HAP-1 (cell line): ENCODE data around the gene GTF3C1.
"Not testable (repeated sequence)": the region's sequence is repeated elsewhere in the genome, so short reads cannot be mapped to it uniquely, and the experiment has no call there.

Experiments
- DNase-seq, 2 experiments: peaks; one replicate each; pipeline ENCODE4 v3.0.0-alpha.2; 2016 to 2020; ENCODE audit warnings: low spot score in 2 of 2
- H3K27me3 ChIP-seq: fragments of 250-450 bp; sonication (Bioruptor Pico); 2 replicates; pipeline ENCODE4 v1.5.1; 2020; ENCODE audit warnings: low read depth, mild to moderate bottlenecking, moderate library complexity
- H3K36me3 ChIP-seq: fragments of 250-450 bp; sonication (Bioruptor Pico); replicated peaks from 2 replicates; pipeline ENCODE4 v1.5.1; 2020; ENCODE audit warnings: mild to moderate bottlenecking
- H3K4me1 ChIP-seq: fragments of 250-450 bp; sonication (Bioruptor Pico); 2 replicates; pipeline ENCODE4 v1.5.1; 2020; ENCODE audit warnings: mild to moderate bottlenecking
- H3K4me3 ChIP-seq: fragments of 250-450 bp; sonication (Bioruptor Pico); 2 replicates; pipeline ENCODE4 v1.5.1; 2020; ENCODE audit warnings: mild to moderate bottlenecking, moderate library complexity
- H3K9me3 ChIP-seq: fragments of 250-450 bp; sonication (Bioruptor Pico); 2 replicates; pipeline ENCODE4 v1.5.1; 2020; ENCODE audit warnings: mild to moderate bottlenecking, moderate library complexity
- in situ Hi-C: fragments of 300-500 bp; cut with MboI; formaldehyde crosslinking; loops from 3 replicates; pipeline ENCODE4 v1.14.3; 2020; ENCODE audit warnings: low sequenced_read_pairs, inconsistent platforms, mixed read lengths

Gene GTF3C1

DNA sequence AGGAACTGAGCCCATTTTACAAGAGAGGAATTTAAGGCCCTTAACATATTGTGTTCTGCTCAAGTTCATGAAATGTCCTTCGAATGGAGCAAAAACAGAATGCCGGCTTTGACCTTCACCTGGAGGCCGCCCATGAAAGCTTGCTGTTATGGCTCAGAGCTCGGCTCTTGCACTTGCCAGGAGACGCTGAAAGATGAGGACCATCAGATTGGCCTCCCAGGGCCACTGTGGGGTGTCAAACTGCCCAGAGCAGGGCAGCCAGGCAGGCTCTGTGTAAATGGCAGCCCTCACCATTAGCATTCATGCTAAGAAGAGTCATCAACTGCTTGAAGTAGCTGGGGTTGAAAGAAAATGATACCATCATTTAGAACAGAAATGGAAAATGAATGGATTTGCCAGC is 108.4 kb downstream of the GTF3C1 start:
- in situ Hi-C loops, result no loop called here
- DNase-seq, result no peak

DNA sequence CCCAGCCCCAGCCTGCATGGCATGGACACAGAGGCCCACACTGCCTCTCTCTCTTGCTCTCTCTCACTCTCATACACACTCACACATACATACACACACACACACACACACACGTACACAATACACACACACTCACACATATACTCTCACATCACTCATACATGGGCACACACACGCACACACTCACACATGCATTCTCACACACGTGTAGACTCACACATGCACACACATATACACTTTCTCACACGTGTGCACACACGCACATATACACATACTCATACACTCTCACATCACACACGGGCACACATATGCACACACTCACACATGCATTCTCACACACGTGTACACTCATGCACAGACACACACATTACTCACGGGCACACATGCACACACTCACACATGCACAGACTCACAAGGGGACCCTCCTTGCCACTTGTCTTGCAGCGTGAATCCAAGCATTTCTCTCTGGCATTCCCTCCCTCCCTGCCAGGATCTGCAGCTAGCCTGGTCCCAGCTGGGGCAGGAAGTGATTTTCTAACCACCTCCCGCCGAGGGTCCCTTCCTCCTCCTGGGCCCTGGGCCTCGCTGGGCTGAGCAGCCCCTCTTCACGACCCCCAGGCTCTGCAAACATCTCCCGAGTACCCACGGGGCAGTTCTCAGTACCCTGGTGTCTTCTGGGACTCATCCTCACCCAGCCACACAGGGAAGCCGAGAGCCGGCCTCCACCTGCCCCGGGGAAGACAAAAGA is 110.3 kb downstream of the GTF3C1 start:
- peaks cover 6% of the 10 kb centered on the region; the same call in 1 of the 2 replicates for H3K9me3 ChIP-seq
- in situ Hi-C loops, result no loop called here
- no peaks in the 10 kb centered on the region for H3K4me1 ChIP-seq
- H3K36me3 ChIP-seq, result no peaks in the 10 kb centered on the region
- H3K27me3 ChIP-seq, result no peaks in the 10 kb centered on the region
- DNase-seq, result no peak
- H3K4me3 ChIP-seq, result no peak overlapping the region

More for the DNA sequence above, 108.4 kb downstream of the GTF3C1 start:
- H3K9me3 ChIP-seq, result peaks cover 9% of the 10 kb centered on the region
- H3K4me1 ChIP-seq, result no peaks in the 10 kb centered on the region
- H3K4me3 ChIP-seq, result no peak overlapping the region
- H3K36me3 ChIP-seq, result no peaks in the 10 kb centered on the region
- no peaks in the 10 kb centered on the region for H3K27me3 ChIP-seq

DNA sequence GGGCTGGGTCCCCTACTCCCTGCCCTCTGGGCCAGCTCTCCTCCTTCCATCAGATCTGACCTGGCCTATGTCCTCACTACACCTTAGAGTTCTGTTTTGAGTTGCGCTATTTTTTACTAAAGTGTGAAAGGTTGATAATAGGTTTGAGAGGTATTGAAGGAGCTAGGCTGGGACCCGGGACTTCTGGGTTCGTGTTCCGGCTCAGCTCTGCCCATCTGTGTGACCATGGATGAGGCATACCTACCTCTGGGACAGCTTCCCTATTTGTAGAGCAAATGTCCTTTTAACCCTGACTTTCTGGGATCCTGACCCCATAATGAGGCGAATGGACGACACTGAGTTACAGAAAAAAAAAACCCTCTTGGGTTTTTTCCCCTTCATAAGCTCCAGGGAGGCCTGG is 111.8 kb downstream of the GTF3C1 start:
- H3K27me3 ChIP-seq, result no peaks in the 10 kb centered on the region
- H3K4me1 ChIP-seq, result no peaks in the 10 kb centered on the region
- H3K4me3 ChIP-seq, result no peak overlapping the region
- no peaks in the 10 kb centered on the region for H3K9me3 ChIP-seq
- in situ Hi-C loops, result no loop called here
- no peak for DNase-seq
- H3K36me3 ChIP-seq, result no peaks in the 10 kb centered on the region

DNA sequence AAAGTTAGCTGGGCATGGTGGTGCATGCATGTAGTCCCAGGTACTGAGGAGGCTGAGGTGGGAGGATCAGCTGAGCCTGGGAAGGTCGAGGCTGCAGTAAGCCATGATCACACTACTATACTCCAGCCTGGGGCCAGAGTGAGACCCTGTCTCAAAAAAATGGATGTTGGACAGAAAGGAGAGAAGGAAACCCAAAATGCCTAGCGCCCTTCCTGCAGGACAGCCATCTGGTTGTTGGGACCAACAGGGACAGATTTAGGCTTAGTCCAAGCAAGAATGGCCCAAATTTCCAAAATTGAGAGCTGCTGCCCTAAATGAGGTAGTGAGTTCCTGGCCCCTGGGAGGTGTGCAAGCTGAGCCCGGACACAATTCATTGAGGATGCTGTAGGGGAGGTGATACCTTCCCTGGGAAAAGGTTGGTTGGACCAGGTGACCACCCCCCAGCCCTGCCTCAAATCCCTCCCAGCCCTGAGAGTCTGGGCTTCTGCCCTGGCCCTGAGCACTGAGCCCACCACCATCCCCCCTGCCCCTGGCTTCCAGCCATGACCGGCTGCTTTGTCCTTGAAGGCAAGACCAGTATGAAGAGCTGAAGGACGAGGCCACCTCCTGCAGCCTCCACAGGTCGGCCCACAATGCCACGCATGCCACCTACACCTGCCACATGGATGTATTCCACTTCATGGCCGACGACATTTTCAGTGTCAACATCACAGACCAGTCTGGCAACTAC is 112.6 kb downstream of the GTF3C1 start:
- in situ Hi-C loops, result no loop called here
- H3K4me3 ChIP-seq, result no peak overlapping the region
- H3K36me3 ChIP-seq, result no peaks in the 10 kb centered on the region
- no peak for DNase-seq
- no peaks in the 10 kb centered on the region for H3K27me3 ChIP-seq
- no peaks in the 10 kb centered on the region for H3K9me3 ChIP-seq
- H3K4me1 ChIP-seq, result no peaks in the 10 kb centered on the region

DNA sequence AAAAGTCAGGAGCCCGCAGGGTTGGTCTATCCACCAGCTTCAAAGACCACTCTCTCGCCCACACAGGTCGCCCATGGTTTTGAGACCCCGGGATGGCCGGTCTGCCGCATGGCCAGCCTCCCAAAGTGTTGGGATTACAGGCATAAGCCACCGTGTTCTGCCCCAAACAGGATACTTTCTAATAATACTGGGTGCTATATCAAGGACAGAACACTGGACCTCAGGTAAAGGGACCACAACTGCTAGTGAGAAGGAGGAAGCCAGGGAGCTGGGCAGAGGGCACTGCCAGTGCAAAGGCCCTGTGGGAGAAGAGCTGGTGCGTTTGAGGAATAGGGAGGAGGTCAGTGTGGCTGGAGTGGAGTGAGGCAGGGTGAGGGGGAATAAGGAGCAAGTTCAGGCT is 113.6 kb downstream of the GTF3C1 start:
- H3K4me3 ChIP-seq, result no peak overlapping the region
- H3K9me3 ChIP-seq, result no peaks in the 10 kb centered on the region
- DNase-seq, result no peak
- no peaks in the 10 kb centered on the region for H3K36me3 ChIP-seq
- H3K27me3 ChIP-seq, result no peaks in the 10 kb centered on the region
- in situ Hi-C loops, result no loop called here
- no peaks in the 10 kb centered on the region for H3K4me1 ChIP-seq

DNA sequence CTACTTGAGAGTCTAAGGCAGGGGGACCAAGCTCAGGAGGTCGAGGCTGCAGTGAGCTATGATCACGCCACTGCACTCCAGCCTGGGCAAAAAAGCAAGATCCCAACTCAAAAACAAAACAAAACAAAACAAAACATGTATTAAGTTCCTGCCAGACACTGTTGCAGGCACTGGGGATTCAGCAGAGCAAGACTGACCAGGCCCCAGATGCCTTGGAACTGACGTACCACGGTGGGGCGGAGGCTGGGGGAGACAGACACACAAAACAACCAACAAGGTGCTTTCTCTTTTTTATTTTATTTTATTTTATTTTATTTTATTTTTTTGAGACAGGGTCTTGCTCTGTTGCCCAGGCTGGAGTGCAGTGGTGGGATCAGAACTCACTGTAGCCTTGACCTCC is 114.6 kb downstream of the GTF3C1 start:
- H3K9me3 ChIP-seq, H3K4me1 ChIP-seq, H3K27me3 ChIP-seq, H3K36me3 ChIP-seq, DNase-seq, in situ Hi-C loops, H3K4me3 ChIP-seq: not testable (repeated sequence)

DNA sequence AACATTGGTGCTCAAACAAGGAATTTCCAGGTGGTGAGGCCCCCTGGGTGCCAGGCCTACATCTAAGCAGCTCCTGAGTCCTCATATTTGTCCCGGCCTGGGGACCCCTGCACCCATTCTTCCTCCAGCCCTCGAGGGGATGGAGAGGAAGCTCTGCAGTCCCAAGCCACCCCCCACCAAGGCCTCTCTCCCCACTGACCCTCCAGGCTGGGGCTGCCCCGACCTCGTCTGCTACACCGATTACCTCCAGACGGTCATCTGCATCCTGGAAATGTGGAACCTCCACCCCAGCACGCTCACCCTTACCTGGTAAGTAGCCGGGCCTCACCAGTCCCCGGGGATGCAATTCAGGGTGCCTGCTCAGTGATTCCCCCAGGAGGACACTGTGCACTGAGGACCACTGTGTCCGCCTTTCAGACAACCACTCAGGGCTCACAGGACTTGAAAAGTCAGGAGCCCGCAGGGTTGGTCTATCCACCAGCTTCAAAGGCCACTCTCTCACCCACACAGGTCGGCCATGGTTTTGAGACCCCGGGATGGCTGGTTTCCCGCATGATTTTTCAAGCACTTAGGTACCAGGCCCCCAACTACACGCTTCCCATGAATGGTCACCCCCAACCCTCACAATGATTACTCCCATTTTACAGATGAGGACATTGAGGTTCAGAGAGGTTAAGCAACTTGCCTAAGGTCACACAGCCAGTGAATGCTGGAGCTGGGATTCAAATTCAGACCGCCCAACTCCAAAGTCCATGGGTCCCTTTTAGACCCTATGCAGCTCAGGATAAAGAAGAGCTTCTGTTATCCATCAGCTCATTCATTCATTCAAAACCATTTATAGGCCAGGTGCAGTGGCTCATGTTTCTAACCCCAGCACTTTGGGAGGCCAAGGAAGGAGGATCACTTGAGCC is 115.3 kb downstream of the GTF3C1 start:
- H3K9me3 ChIP-seq, result no peaks in the 10 kb centered on the region
- in situ Hi-C loops, result no loop called here
- no peak for DNase-seq
- no peak overlapping the region for H3K4me3 ChIP-seq
- H3K27me3 ChIP-seq, result no peaks in the 10 kb centered on the region; the same call in 1 of the 2 replicates
- H3K4me1 ChIP-seq, result no peaks in the 10 kb centered on the region
- H3K36me3 ChIP-seq, result no peaks in the 10 kb centered on the region

DNA sequence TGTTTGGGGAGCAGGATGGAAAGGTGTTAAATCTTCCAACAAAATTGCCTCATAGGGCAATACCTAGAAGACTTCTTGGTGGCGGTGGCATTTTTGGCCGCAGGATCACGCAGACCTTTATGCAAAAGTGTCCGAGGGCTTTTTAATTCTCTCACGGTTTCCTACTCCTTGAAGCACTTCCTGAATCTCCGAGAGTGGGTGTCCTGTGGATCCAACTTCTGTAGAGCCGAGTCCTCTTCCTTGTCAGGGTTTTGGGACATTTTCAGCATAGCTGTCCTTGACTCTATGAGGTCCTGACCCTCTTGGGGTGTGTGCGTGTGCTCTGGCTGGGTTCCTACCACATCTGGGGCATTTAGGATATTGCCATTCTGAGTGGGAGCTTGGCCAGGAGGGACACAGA is 116.1 kb downstream of the GTF3C1 start:
- Histone ChIP-seq H3K4me1 (no peaks in the 10 kb centered on the region), H3K27me3 (no peaks in the 10 kb centered on the region; the same call in 1 of the 2 replicates), H3K4me3 (no peak overlapping the region), H3K36me3 (no peaks in the 10 kb centered on the region), H3K9me3 (no peaks in the 10 kb centered on the region)
- DNase-seq, result no peak
- in situ Hi-C loops, result no loop called here

DNA sequence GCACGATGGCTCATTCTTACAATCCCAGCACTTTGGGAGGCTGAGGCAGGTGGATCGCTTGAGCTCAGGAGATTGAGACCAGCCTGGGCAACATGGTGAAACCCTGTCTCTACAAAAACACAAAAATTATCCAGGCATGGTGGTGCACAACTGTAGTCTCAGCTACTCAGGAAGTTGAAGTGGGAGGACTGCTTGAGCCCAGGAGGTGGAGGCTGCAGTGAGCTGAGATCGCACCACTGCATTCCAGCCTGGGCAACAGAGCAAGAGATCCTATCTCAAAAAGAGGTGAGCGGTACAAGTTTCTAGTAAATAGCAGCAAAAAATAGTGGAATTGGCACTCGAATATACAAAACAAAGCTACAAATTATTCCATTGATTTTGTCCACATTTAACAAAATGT is 116.5 kb downstream of the GTF3C1 start:
- H3K27me3 ChIP-seq, DNase-seq, in situ Hi-C loops, H3K9me3 ChIP-seq, H3K4me3 ChIP-seq, H3K4me1 ChIP-seq, H3K36me3 ChIP-seq: not testable (repeated sequence)

DNA sequence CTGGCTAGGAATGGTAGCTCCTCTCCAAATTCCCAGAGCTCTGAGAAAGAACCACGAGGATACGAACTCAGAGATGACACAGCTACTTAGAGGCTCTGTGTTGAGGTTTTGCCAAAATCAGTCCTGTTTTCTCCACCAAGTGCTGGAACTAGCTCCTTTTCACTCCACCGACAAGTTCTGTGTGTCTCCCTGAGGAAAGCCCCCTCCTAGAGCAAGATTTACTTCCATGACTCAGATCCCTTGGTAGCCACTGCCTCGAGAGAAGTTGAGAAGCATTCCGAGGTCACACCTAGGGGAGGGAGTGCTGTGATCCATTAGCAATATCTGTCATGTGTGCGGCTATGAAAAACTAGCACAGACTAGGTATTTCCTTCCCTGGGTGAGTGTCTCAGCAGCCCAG is 117.2 kb downstream of the GTF3C1 start:
- H3K36me3 ChIP-seq, result no peaks in the 10 kb centered on the region
- DNase-seq, result no peak
- in situ Hi-C loops, result no loop called here
- no peaks in the 10 kb centered on the region; the same call in 1 of the 2 replicates for H3K27me3 ChIP-seq
- H3K4me3 ChIP-seq, result no peak overlapping the region
- H3K9me3 ChIP-seq, result no peaks in the 10 kb centered on the region
- no peaks in the 10 kb centered on the region for H3K4me1 ChIP-seq

DNA sequence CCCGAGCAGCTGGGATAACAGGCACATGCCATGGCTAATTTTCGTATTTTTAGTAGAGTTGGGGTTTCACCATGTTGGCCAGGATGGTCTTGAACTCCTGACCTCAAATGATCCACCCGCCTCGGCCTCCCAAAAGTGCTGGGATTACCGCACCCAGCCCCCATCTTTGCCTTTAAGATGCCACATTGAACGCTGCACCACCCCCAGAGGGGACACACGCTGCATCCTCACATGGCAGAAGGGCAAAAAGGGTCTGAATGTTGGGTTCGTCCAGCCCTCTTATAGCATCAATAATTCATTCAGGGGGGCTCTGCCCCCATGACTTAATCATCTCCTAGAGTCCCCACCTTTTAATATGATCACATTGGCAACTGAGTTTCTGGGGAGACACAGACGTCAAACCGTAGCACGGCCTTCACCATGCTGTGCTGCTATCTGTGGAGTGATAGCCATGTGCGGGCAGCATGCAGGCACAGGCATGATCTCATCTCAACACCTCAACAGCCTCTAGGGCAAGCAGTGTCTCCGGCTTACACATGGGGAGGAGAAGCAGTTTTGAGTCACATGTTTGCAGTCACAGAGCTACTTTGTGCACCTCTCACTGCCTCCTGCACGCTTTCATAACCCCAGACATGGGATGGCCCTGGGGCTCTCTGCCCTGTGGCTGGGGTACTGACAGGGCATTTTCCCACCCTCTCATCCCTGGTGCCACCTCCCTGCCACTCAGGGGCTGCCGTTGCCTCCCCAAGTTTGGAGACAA is 117.8 kb downstream of the GTF3C1 start:
- no peaks in the 10 kb centered on the region for H3K4me1 ChIP-seq
- DNase-seq, result no peak
- no peaks in the 10 kb centered on the region for H3K36me3 ChIP-seq
- no peak overlapping the region for H3K4me3 ChIP-seq
- no peaks in the 10 kb centered on the region for H3K9me3 ChIP-seq
- in situ Hi-C loops, result no loop called here
- H3K27me3 ChIP-seq, result no peaks in the 10 kb centered on the region; the same call in 1 of the 2 replicates

DNA sequence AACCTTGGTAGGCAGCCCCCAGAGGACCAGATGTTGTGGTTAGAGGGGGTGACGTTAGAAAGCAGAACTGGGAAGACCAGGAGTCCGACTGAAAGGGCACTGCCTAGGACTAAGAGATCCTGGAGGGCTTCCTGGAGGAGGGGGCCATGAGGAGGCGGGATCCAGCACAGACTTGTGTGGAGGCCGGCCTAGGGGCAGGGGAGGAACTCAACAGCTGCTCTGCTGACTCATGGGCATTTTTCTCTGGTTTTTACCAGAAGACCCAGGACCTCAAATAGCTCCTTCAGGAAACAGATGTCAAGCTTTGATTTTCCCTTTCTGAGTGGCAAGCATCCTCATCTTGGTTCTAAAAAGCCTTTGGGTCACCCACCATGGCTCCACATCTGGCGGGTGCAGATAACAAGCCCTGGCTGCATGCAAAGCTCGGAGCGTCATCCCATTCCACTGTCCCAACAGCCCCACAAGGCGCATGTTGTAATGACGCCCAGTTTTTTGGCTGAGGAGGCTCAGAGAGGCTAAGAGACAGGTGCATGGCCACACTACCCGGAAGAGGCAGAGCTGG is 118.7 kb downstream of the GTF3C1 start:
- Histone ChIP-seq H3K36me3 (no peaks in the 10 kb centered on the region), H3K9me3 (no peaks in the 10 kb centered on the region), H3K4me1 (no peaks in the 10 kb centered on the region), H3K27me3 (no peaks in the 10 kb centered on the region; the same call in 1 of the 2 replicates), H3K4me3 (no peak overlapping the region)
- in situ Hi-C loops, result no loop called here
- DNase-seq, result no peak

DNA sequence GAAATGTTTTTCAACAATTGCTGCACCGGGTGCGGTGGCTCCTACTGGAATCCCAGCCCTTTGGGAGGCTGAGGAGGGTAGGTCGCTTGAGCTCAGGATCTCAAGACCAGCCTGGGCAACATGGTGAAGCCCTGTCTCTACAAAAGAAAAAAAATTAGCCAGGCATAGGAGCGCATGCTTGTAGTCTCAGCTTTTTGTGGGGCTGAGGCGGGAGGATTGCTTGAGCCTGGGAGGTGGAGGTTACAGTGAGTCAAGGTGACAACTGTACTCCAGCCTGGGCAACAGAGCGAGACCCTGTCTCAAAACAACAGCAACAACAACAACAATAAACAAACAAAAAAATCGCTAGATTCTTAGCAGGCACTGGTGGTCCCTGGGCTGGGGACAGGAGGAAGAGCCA is 119.2 kb downstream of the GTF3C1 start:
- H3K27me3 ChIP-seq, result no peaks in the 10 kb centered on the region; the same call in 1 of the 2 replicates
- H3K4me3 ChIP-seq, result no peak overlapping the region
- in situ Hi-C loops, result no loop called here
- no peaks in the 10 kb centered on the region for H3K36me3 ChIP-seq
- no peaks in the 10 kb centered on the region for H3K4me1 ChIP-seq
- no peak for DNase-seq
- H3K9me3 ChIP-seq, result no peaks in the 10 kb centered on the region
